HEK293 (cell line): ENCODE results near the gene IL17RB.

ENCODE experiments used
- CTCF ChIA-PET: fragments of 350-600 bp; formaldehyde crosslinking; extraction: SDS; loops from one replicate; lab custom pipeline; 2021; ENCODE audit warnings: antibody characterized with exemption; lab: Yijun Ruan, JAX
- POLR2A ChIA-PET: fragments of 300-600 bp; formaldehyde crosslinking; extraction: SDS; loops from one replicate; lab custom pipeline; 2020; ENCODE audit warnings: antibody characterized with exemption, inconsistent platforms; lab: Yijun Ruan, JAX
- H3K27ac ChIP-seq: fragments of 200-500 bp; sonication (Bioruptor generic); 2 replicates; pipeline ENCODE4 v1.5.1; 2014; ENCODE audit warnings: low read depth, low read length, control low read depth, inconsistent platforms; ENCODE audit errors: extremely low read depth
- H3K36me3 ChIP-seq, 2 experiments: fragments of 200-500 bp in 1 of 2; sonication (Bioruptor generic) in 1 of 2; 1 replicate in 1 of 2; 2 replicates in 1 of 2; pipeline ENCODE4 v1.5.1; 2014 to 2017; ENCODE audit warnings: inconsistent platforms in 2 of 2, low read length in 2 of 2; ENCODE audit not compliant: control insufficient read depth in 2 of 2, insufficient read depth in 1 of 2
- H3K4me1 ChIP-seq: fragments of 200-500 bp; sonication (Bioruptor generic); 2 replicates; pipeline ENCODE4 v1.5.1; 2014; ENCODE audit warnings: mild to moderate bottlenecking, low read length, inconsistent platforms; ENCODE audit not compliant: control insufficient read depth, insufficient read depth
- H3K4me3 ChIP-seq: 2 replicates; pipeline ENCODE4 v1.5.1; 2011; ENCODE audit warnings: low read depth, mild to moderate bottlenecking, control low read depth, low read length, moderate library complexity
- H3K9me3 ChIP-seq: fragments of 200-500 bp; sonication (Bioruptor generic); 2 replicates; pipeline ENCODE4 v1.5.1; 2014; ENCODE audit warnings: low read depth, low read length, inconsistent platforms; ENCODE audit not compliant: control insufficient read depth, insufficient read depth
- KLF1 ChIP-seq: fragments of 450-650 bp; formaldehyde crosslinking; IDR thresholded peaks from 2 replicates; pipeline ENCODE4 v1.5.1; 2016; ENCODE audit warnings: missing biosample characterization, missing genetic modification characterization
- REPIN1 ChIP-seq: fragments of 450-650 bp; formaldehyde crosslinking; IDR thresholded peaks from 2 replicates; pipeline ENCODE4 v1.5.1; 2017; ENCODE audit warnings: missing biosample characterization, missing genetic modification characterization, low read depth
- WT1 ChIP-seq: fragments of 450-650 bp; formaldehyde crosslinking; IDR thresholded peaks from 2 replicates; pipeline ENCODE4 v1.5.1; 2016; ENCODE audit warnings: missing biosample characterization, missing genetic modification characterization
- ZNF10 ChIP-seq: fragments of 450-650 bp; formaldehyde crosslinking; IDR thresholded peaks from 2 replicates; pipeline ENCODE4 v1.5.1; 2017; ENCODE audit warnings: missing biosample characterization, missing genetic modification characterization
- ZNF16 ChIP-seq: fragments of 450-650 bp; formaldehyde crosslinking; IDR thresholded peaks from 2 replicates; pipeline ENCODE4 v1.5.1; 2016; ENCODE audit warnings: low read depth, missing biosample characterization, missing genetic modification characterization
- ZNF2 ChIP-seq: fragments of 450-650 bp; formaldehyde crosslinking; IDR thresholded peaks from 2 replicates; pipeline ENCODE4 v1.5.1; 2016; ENCODE audit warnings: missing biosample characterization, missing genetic modification characterization
- ZNF423 ChIP-seq: fragments of 450-650 bp; formaldehyde crosslinking; IDR thresholded peaks from 2 replicates; pipeline ENCODE4 v1.5.1; 2016; ENCODE audit warnings: missing biosample characterization, missing genetic modification characterization
- ZNF549 ChIP-seq: fragments of 450-650 bp; IDR thresholded peaks from 2 replicates; pipeline ENCODE4 v1.5.1; 2018; ENCODE audit warnings: missing biosample characterization, missing genetic modification characterization, mild to moderate bottlenecking, inconsistent platforms, moderate library complexity
- ZNF561 ChIP-seq: fragments of 450-650 bp; IDR thresholded peaks from 2 replicates; pipeline ENCODE4 v1.5.1; 2018; ENCODE audit warnings: missing biosample characterization, missing genetic modification characterization, borderline replicate concordance
- ZNF658 ChIP-seq: fragments of 450-650 bp; formaldehyde crosslinking; IDR thresholded peaks from 2 replicates; pipeline ENCODE4; 2016; ENCODE audit warnings: missing biosample characterization, missing genetic modification characterization
- ZNF792 ChIP-seq: fragments of 450-650 bp; formaldehyde crosslinking; IDR thresholded peaks from 2 replicates; pipeline ENCODE4 v1.5.1; 2016; ENCODE audit warnings: missing biosample characterization, missing genetic modification characterization
- ZXDB ChIP-seq: fragments of 450-650 bp; formaldehyde crosslinking; IDR thresholded peaks from 2 replicates; pipeline ENCODE4 v1.5.1; 2016; ENCODE audit warnings: missing biosample characterization, missing genetic modification characterization
- TF ChIP-seq, protein P1 (sequence below): fragments of 450-650 bp; formaldehyde crosslinking; IDR thresholded peaks from 2 replicates; pipeline ENCODE4 v1.5.1; 2016; ENCODE audit warnings: missing biosample characterization, missing genetic modification characterization
- TF ChIP-seq, protein P2 (sequence below): fragments of 450-650 bp; formaldehyde crosslinking; IDR thresholded peaks from 2 replicates; pipeline ENCODE4 v1.5.1; 2016; ENCODE audit warnings: missing biosample characterization, missing genetic modification characterization
- TF ChIP-seq, protein P3 (sequence below): fragments of 450-650 bp; formaldehyde crosslinking; IDR thresholded peaks from 2 replicates; pipeline ENCODE4 v1.5.1; 2016; ENCODE audit warnings: missing biosample characterization, missing genetic modification characterization
- TF ChIP-seq, protein P4 (sequence below): fragments of 450-650 bp; formaldehyde crosslinking; IDR thresholded peaks from 2 replicates; pipeline ENCODE4 v1.5.1; 2016; ENCODE audit warnings: missing biosample characterization, missing genetic modification characterization

The IL17RB gene

DNA sequence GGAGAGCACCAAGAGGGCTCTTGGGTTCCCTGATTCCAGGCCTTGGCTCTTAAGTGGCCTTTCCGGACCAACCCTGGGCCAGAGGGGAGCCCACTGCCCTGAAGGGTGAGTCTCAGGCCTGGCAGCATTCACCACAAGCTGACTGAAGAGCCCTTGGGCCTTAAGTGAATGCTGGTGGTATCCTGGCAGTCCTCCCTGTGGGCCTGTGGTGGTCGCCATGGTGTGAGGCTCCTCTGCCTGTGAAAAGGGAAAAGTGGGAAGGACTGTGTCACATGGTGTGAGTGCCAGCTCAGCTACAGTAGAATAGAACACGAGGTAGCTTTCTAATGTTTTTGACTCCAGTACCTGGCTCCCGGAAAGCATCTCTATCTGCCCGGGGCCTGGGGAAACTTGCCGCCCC lies 15.4 kb upstream of the IL17RB start:
- Histone ChIP-seq H3K4me3 (no peak overlapping the region), H3K9me3 (no peaks in the 10 kb centered on the region), H3K36me3 (peaks cover 0 to 22% of the 10 kb centered on the region in 2 experiments; a peak in 1 of 3 replicates), H3K27ac (no peak overlapping the region), H3K4me1 (no peaks in the 10 kb centered on the region)
- TF ChIP-seq, protein P1, sequence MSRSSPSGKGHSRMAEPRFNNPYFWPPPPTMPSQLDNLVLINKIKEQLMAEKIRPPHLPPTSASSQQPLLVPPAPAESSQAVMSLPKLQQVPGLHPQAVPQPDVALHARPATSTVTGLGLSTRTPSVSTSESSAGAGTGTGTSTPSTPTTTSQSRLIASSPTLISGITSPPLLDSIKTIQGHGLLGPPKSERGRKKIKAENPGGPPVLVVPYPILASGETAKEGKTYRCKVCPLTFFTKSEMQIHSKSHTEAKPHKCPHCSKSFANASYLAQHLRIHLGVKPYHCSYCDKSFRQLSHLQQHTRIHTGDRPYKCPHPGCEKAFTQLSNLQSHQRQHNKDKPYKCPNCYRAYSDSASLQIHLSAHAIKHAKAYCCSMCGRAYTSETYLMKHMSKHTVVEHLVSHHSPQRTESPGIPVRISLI (tag by site-specific recombination) = no peak
- no peak for TF ChIP-seq ZNF549
- no peak for TF ChIP-seq ZNF561 (tag by site-specific recombination)
- no peak for TF ChIP-seq ZNF792 (tag by site-specific recombination)
- no peak for TF ChIP-seq KLF1 (tag by site-specific recombination)
- TF ChIP-seq ZNF2 (tag by site-specific recombination) = no peak
- TF ChIP-seq, protein P2, sequence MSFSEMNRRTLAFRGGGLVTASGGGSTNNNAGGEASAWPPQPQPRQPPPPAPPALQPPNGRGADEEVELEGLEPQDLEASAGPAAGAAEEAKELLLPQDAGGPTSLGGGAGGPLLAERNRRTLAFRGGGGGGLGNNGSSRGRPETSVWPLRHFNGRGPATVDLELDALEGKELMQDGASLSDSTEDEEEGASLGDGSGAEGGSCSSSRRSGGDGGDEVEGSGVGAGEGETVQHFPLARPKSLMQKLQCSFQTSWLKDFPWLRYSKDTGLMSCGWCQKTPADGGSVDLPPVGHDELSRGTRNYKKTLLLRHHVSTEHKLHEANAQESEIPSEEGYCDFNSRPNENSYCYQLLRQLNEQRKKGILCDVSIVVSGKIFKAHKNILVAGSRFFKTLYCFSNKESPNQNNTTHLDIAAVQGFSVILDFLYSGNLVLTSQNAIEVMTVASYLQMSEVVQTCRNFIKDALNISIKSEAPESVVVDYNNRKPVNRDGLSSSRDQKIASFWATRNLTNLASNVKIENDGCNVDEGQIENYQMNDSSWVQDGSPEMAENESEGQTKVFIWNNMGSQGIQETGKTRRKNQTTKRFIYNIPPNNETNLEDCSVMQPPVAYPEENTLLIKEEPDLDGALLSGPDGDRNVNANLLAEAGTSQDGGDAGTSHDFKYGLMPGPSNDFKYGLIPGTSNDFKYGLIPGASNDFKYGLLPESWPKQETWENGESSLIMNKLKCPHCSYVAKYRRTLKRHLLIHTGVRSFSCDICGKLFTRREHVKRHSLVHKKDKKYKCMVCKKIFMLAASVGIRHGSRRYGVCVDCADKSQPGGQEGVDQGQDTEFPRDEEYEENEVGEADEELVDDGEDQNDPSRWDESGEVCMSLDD (tag by site-specific recombination) = no peak
- no peak for TF ChIP-seq ZNF658 (tag by site-specific recombination)
- no peak for TF ChIP-seq WT1 (tag by site-specific recombination)
- no peak for TF ChIP-seq REPIN1 (tag by site-specific recombination)
- POLR2A ChIA-PET = no interaction called here
- CTCF ChIA-PET = interaction anchor here (0.7 kb wide), 1 partner anchor 91 kb away, joined by 4 read pairs; no protein-coding TSS in a partner anchor

DNA sequence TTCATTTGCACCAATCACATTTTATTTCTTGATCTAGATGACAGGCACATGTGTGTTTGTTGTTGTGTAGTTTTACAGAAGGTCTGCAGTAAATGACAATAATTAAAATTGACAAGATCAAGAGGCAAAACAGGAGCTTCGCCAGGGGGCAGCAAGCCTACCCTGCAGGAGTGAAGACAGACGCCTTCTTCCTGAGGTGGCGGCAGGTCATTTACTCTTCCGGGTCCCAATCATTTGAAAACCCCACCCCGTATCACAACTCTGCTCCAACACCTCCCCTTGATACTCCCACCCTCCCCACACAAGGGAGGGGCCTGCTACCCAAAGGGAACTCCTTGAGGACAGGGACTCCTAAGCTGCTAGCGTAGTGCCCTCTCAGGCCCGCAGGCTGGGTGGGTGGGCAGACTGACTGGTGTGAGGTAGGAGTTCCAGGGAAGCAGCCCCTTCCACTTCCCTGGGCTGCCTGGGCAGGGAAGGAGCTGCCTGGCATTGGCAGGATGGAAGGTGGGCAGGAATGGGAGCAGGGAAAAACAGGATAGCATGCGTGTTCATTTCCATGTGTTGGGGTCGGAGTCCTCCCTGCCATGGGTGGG lies 13.2 kb upstream of the IL17RB start:
- ChIA-PET CTCF (no interaction called here), POLR2A (no interaction called here)
- Histone ChIP-seq H3K4me1 (no peaks in the 10 kb centered on the region), H3K27ac (no peak overlapping the region), H3K4me3 (no peak overlapping the region), H3K36me3 (peaks cover 0 to 33% of the 10 kb centered on the region in 2 experiments; a peak in 1 of 3 replicates)
- TF ChIP-seq, protein P3, sequence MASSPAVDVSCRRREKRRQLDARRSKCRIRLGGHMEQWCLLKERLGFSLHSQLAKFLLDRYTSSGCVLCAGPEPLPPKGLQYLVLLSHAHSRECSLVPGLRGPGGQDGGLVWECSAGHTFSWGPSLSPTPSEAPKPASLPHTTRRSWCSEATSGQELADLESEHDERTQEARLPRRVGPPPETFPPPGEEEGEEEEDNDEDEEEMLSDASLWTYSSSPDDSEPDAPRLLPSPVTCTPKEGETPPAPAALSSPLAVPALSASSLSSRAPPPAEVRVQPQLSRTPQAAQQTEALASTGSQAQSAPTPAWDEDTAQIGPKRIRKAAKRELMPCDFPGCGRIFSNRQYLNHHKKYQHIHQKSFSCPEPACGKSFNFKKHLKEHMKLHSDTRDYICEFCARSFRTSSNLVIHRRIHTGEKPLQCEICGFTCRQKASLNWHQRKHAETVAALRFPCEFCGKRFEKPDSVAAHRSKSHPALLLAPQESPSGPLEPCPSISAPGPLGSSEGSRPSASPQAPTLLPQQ = no peak
- TF ChIP-seq ZNF10 (no peak), ZNF16 (tag by site-specific recombination) (no peak), ZNF423 (tag by site-specific recombination) (no peak), ZXDB (tag by site-specific recombination) (no peak)
- TF ChIP-seq, protein P4, sequence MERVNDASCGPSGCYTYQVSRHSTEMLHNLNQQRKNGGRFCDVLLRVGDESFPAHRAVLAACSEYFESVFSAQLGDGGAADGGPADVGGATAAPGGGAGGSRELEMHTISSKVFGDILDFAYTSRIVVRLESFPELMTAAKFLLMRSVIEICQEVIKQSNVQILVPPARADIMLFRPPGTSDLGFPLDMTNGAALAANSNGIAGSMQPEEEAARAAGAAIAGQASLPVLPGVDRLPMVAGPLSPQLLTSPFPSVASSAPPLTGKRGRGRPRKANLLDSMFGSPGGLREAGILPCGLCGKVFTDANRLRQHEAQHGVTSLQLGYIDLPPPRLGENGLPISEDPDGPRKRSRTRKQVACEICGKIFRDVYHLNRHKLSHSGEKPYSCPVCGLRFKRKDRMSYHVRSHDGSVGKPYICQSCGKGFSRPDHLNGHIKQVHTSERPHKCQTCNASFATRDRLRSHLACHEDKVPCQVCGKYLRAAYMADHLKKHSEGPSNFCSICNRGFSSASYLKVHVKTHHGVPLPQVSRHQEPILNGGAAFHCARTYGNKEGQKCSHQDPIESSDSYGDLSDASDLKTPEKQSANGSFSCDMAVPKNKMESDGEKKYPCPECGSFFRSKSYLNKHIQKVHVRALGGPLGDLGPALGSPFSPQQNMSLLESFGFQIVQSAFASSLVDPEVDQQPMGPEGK = no peak
- TF ChIP-seq, all 188 proteins: peak for 0
- no peaks in the 10 kb centered on the region for H3K9me3 ChIP-seq
